PFSK-1 (cell line): Measurements from ENCODE around the gene ZNF768.

Experiments used
- POLR2AphosphoS5 ChIP-seq: IDR thresholded peaks from 2 replicates; pipeline ENCODE4 v1.6.1; 2012; ENCODE audit warnings: low read depth, mild to moderate bottlenecking, control low read depth, low read length, moderate library complexity
- SIN3A ChIP-seq: IDR thresholded peaks from 2 replicates; pipeline ENCODE4 v1.6.1; 2012; ENCODE audit warnings: mild to moderate bottlenecking, low read length, moderate library complexity, borderline replicate concordance; ENCODE audit not compliant: insufficient read depth

DNA sequence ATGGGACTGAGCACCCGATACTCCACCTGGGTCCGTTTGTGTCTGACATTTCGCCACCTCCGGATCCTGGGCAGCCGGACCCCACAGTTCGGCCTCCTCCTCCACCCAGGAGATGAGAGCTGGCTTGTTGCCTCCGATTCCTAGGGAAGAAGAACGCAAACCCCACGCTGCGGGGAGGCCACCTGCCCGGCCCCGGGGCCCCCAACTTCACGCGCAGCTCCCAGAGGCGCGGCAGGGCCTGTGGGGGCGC, 31.3 kb upstream of the ZNF768 start:
- TF ChIP-seq POLR2AphosphoS5, result no peak
- TF ChIP-seq SIN3A, result no peak
